ENCODE measurements around the gene GRK6.

The GRK6 gene

GRCh38 chr5:177476531-177477233 lies 50.2 kb downstream of the GRK6 start:
- POLR2A ChIA-PET: interaction anchor here (0.7 to 15.8 kb wide), 6 partner anchors 8 to 75 kb away, joined by 3 to 401 read pairs (median 4); partner anchors contain the start of genes DDX41 and PDLIM7
- no peak for DNase-seq (ENCODE audit: low read depth, low spot score)
- no peak overlapping the region for H3K4me3 ChIP-seq (ENCODE audit: low read depth, low read length)
- CTCF ChIA-PET: interaction anchor here (11.7 to 16.8 kb wide), 2 partner anchors 19 to 21 kb away, joined by 168 to 261 read pairs; partner anchors contain the start of gene PDLIM7
- TF ChIP-seq CTCF (IDR thresholded peaks at IDR 0.05; ENCODE audit: insufficient read depth, low read length, missing control alignments): no peak

GRCh38 chr5:177477701-177478477 lies 51.4 kb downstream of the GRK6 start:
- H3K4me3 ChIP-seq (ENCODE audit: low read depth, low read length): no peak overlapping the region
- TF ChIP-seq CTCF (IDR thresholded peaks at IDR 0.05; ENCODE audit: insufficient read depth, low read length, missing control alignments): no peak
- CTCF ChIA-PET: interaction anchor here (1.1 to 16.8 kb wide), 3 partner anchors 18 to 74 kb away, joined by 4 to 261 read pairs (median 168); partner anchors contain the start of gene PDLIM7
- POLR2A ChIA-PET: interaction anchor here (0.8 to 15.8 kb wide), 7 partner anchors 14 to 88 kb away, joined by 3 to 401 read pairs (median 3); partner anchors contain the start of gene PDLIM7
- DNase-seq (ENCODE audit: low read depth, low spot score): no peak

GRCh38 chr5:177478711-177479646 lies 52.5 kb downstream of the GRK6 start:
- ChIA-PET POLR2A (interaction anchor here (0.8 to 15.8 kb wide), 5 partner anchors 8 to 31 kb away, joined by 3 to 401 read pairs (median 3); partner anchors contain the start of gene PDLIM7), CTCF (interaction anchor here (1.1 to 16.8 kb wide), 3 partner anchors 17 to 75 kb away, joined by 4 to 261 read pairs (median 168); partner anchors contain the start of gene PDLIM7)
- H3K4me3 ChIP-seq (ENCODE audit: low read depth, low read length): no peak overlapping the region
- no peak for DNase-seq (ENCODE audit: low read depth, low spot score)
- no peak for TF ChIP-seq CTCF (IDR thresholded peaks at IDR 0.05; ENCODE audit: insufficient read depth, low read length, missing control alignments)

- H3K4me3 ChIP-seq (ENCODE audit: low read depth, low read length): no peak overlapping the region
- DNase-seq (ENCODE audit: low read depth, low spot score): no peak
- CTCF ChIA-PET: interaction anchor here (0.6 to 16.8 kb wide), 2 partner anchors 16 to 76 kb away, joined by 3 to 261 read pairs; partner anchors contain the start of gene PDLIM7
- TF ChIP-seq CTCF (IDR thresholded peaks at IDR 0.05; ENCODE audit: insufficient read depth, low read length, missing control alignments): no peak
- POLR2A ChIA-PET: interaction anchor here (0.6 to 15.8 kb wide), 3 partner anchors 9 to 75 kb away, joined by 3 to 401 read pairs (median 3); partner anchors contain the start of gene PDLIM7
Observed at GRCh38 chr5:177479774-177480173, 53.3 kb downstream of the GRK6 start.

GRCh38 chr5:177482359-177482795 lies 55.9 kb downstream of the GRK6 start:
- ChIA-PET POLR2A (interaction anchor here (15.8 kb wide), 1 partner anchor 11 kb away, joined by 401 read pairs; the partner anchor contains the start of gene PDLIM7), CTCF (interaction anchor here (0.8 to 16.8 kb wide), 2 partner anchors 11 to 13 kb away, joined by 4 to 261 read pairs; partner anchors contain the start of gene PDLIM7)
- TF ChIP-seq CTCF (IDR thresholded peaks at IDR 0.05; ENCODE audit: insufficient read depth, low read length, missing control alignments): no peak
- no peak for DNase-seq (ENCODE audit: low read depth, low spot score)
- no peak overlapping the region for H3K4me3 ChIP-seq (ENCODE audit: low read depth, low read length)
